HG03108 (cell line): Measurements from ENCODE around the gene CNIH1.
A peak's percentile ranks its signal among the peaks of the same experiment; 100 is the strongest.
"Not testable (repeated sequence)": the region's sequence is repeated elsewhere in the genome, so short reads cannot be mapped to it uniquely, and the experiment has no call there.

ENCODE experiments used
- ATAC-seq: cut with Tn5 transposase; IDR thresholded peaks from one replicate; pipeline ENCODE4 v1.9.1; 2021; ENCODE audit warnings: moderate library complexity; ENCODE audit not compliant: unreplicated experiment

Gene CNIH1

DNA sequence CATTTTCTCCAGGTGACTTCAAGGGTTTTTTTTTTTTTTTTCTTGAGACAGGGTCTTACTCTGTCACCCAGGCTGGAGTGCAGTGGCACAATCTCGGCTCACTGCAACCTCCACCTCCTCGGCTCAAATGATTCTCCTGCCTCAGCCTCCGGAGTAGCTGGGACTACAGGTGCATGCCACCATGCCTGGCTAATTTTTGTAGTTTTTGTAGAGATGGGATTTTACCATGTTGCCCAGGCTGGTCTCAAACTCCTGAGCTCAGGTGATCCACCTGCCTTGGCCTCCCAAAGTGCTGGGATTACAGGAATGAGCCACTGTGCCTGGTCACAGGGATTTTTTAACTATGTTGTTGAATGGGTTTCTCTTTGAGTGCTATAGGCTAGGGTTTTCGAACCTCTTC, 3.2 kb downstream of the CNIH1 start:
- not testable (repeated sequence) for ATAC-seq

DNA sequence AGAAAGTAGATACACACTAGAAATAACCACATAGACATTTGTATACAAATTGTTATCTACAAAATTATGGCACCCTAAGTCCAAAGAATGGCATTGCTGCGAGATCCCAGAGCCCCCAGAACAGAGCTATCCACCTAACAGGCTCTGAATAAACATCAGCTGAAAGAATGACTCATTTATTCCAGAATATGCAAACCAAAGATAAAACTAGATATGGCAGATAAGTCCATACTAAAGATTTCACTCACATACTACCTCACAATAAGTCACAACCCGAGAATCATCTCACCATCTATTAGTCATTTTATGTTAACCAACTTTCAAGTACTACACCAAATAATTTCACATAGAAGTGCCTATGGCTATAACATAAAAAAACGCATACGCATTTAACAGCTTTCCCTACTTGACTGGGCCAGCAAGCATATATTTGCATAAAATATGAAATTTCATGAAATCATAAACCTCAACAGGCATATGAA, 5.6 kb downstream of the CNIH1 start:
- peak; percentile 51 for ATAC-seq

DNA sequence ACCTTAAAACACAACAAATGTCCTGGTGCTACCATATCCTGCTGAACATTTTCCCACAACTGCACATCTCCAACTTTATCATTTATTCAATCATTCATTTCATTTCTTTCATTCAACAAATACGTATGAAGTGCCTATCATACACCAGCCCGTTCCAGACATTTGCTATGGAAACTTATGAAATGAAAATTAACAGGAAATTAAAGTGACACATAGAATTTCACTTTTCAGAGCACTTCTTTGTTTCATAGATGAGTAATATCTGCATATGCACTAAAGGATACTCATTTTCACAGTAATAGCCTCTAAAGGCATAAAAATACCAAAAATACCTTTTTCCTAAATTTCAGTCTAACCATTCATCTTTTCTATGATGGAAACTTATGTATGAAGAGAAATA, 12.6 kb downstream of the CNIH1 start:
- ATAC-seq: no peak

DNA sequence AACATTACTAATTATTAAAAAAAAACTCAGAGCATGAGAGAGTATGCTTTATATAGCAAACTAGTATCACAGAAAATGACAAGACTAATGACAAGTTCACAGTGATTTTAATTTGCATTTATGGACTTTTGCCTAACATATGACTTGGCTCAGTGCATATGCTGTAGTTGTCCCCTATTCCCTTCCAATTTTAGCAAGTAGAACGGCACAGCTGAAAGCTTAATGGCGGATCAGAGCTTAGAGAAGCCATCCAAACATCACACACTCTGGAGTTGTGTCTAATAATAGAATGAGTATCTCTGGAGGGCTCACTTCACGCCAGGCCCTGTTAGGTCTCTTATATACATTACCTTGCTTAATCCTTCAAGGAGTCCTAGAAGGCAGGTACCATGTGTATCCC, 13.3 kb downstream of the CNIH1 start:
- no peak for ATAC-seq

DNA sequence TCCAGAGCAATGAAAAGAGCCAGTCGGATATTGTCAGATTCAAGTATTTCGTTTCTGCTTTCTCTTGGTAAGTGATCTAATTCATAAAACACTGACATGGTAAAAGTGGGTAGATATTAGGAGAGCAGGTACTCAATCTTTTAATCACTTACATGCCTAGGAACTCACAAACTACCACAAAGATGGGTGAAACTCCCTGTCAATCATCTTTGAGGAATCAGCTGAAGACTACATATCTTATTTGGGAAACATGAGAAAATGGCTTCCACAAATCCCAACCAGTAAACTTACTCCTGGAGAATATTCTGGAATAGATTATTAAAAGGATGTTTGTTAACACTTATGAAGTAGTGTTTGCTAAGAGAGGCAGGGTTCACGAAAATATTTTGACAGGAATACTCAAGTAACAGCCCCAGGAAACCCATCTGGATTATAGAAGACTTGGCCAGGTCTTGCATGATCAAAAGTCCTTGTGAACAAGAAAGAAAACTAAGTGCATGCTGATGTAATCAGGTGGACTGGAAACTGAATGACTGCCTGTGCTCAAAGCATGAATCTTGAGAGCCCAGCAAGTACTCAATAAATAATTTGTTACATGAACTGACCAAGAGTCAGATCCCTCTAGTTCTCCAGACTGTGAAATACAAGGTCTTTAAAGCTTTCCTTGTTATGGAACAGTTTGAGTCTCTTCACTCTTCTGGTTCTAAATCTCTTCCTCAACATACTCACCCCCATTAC, 15.5 kb downstream of the CNIH1 start:
- ATAC-seq: no peak

DNA sequence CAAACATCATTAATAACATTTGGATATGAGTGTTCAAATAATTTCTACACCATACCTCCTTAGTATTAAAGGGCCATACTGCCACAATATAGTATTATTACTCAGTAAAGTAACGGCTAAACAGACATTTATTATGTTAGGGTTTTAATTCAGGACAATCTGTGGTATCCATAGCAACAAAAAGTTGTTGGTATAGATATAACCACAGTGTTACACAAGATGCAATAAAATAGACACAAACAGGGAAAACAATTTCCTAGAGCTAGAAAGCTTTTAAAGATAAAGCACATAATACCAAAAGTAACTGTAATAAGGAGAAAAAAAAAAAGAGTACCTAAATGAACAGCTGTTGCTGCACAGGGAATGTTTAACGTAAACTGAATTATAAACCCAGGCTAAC, 16.1 kb downstream of the CNIH1 start:
- ATAC-seq: no peak

DNA sequence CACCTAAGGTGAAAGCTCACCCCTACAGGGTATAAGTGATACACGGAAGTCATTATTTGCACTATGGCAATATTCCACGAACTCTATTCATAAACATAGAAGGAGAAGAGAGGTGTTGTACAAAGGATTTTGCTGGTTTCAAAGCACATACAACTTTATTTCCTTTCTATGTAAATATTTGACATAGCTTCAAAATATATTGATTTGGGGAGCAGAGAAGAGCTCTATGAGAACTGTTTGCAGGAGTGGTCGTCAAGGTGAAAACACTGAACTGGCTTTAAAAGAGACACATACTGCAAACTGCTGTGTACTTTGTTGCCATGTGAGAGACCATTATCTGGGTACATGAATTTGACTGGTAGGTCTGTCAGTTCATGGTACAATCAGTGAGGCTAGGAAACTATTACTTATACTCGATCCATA, 16.7 kb downstream of the CNIH1 start:
- no peak for ATAC-seq

DNA sequence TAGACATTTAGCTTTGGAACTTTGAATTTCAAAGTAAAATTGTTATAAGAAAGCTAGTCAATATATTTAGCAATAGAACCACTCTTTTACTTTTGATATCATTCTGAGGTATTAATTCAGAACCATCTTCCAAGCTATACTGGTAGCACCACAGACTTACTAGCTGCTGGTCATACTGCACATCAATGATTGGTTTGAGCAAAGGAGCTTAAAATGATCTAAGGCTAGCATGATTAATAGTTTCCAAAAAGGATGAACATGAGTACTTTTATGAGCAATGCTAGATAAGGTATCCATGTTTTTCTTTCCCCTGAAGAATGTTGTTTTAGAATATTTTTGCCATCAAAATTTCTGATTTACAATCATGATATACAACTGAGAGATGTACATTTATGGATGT, 17.2 kb downstream of the CNIH1 start:
- no peak for ATAC-seq

DNA sequence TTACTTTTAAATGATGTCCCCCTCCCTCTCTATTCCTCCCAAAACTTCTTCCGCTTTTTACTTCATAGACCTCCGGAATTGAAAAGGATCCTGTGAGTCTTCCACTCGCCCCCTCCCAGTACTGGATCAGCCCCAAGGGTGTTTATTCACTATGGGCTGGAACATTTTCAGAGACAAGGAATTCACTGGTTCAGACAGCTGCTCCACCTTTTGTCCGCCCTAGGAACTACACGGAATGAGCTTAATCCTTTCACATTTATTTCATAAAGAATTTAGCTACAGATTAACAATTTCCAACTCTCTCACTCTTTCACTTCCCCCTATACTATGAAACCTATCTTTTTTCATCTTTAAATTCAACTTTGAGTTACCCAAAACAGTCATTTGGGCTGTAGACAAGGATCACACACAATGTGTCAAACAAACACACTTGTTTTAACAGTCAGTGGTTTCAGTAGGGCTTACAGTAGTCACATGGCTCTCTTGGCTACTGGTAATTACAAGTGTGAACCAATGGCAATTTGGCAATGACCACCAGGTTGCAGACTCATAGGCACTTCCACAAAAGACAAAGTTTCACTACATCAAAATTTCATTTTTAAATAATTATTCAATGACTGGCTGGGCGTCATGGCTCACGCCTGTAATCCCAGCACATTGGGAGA, 20.6 kb downstream of the CNIH1 start:
- no peak for ATAC-seq

DNA sequence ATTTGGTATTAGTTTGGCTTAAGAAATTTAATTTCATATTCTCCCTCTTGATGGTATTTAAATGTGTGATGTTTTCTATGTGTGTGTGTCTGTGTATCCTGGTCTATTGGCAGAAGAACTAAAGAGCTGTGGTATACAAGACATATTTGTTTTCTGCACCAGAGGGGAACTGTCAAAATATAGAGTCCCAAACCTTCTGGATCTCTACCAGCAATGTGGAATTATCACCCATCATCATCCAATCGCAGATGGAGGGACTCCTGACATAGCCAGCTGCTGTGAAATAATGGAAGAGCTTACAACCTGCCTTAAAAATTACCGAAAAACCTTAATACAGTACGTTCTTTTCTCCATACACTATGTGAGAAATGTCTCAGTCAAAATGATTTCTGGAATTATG, 29.8 kb downstream of the CNIH1 start:
- no peak for ATAC-seq

DNA sequence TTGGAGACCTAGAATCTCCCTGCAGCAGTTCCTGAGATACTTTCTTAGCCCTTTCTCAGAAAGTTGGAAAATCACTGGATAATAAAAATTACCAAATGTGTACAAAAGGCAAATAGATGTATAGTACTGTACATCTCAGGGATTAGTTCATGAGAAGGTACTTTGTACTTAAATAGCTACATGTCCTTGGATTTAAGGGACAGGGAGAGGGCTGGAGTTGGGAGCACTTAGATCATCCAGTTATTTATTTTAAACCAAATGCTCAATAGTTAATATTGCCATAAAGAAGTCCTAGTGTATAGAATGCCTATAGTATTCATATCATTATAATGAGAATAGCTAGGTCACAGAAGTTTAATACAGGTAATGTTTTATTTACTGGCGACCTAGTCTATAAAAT, 31.0 kb downstream of the CNIH1 start:
- no peak for ATAC-seq

DNA sequence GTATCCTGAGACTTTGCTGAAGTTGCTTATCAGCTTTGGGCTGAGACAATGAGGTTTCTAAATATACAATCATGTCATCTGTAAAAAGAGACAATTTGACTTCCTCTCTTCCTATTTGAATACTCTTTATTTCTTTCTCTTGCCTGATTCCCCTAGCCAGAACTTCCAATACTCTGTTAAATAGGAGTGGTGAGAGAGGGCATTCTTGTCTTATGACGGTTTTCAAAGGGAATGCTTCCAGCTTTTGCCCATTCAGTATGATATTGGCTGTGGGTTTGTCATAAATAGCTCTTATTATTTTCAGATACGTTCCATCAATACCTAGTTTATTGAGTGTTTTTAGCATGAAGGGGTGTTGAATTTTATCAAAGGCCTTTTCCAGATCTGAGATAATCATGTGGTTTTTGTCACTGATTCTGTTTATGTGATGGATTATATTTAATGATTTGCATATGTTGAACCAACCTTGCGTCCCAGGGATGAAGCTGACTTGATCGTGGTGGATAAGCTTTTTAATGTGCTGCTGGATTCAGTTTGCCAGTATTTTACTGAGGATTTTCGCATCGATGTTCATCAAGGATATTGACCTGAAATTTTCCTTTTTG, 37.7 kb downstream of the CNIH1 start:
- ATAC-seq: not testable (repeated sequence)

DNA sequence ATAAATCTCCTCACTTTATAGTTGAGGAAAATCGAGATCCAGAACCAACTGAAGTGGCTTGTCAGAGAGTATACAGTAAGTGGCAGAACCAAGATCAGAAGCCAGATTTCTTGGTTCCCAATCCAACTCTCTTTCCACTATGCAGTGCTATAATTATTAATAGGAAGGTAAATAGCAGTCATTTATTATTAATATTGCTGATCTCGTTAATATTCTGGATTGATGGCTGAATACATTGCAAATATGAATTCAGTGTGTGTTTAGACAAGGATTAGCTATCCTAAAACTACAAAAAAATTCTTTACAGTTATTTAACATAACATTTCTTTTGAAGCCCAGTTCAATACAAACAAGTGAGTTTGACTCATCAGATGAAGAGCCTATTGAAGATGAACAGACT, 41.6 kb downstream of the CNIH1 start:
- ATAC-seq: no peak

DNA sequence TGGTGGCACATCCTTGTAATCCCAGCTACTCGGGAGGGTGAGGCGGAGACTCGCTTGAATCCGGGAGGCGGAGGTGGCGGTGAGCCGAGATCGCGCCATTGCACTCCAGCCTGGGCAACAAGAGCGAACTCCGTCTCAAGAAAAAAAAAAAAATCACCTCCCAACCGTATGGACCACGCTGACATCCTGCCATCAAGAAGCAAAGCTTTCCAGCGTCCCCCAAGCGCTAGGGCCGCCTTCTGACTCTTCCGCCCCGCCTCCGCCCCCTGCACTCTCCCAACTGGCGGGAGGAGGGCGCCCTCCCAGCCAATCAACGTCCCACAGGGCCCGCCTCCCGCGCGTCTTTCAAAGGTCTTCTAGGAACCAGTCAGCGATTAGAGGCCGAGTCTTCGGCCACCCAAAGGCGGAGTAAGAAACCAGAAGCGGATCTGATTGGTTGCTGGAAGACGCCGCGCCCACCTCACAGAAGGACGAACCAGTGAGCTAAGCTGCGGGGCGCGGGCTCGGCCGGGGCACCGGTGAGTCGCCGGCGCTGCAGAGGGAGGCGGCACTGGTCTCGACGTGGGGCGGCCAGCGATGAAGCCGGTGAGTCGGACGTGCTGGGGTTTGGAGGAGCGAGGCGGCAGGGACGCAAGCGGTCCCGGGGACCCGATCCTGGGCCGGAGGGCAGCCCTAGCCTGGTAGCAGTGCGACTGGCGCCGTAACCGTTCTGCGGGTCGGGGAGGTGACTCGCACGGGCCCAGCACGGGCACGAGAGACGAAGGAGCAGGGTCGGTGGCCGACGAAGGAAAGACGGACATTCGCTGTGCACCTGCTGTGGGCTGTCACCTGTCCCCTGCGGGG, 44.5 kb downstream of the CNIH1 start, which contains the start of gene CDKN3:
CDKN3 (plus strand) TSS at position 515 of the 843 bp plus-strand sequence; CDS start at position 577, 62 bp downstream.
- ATAC-seq: peak; percentile 98

DNA sequence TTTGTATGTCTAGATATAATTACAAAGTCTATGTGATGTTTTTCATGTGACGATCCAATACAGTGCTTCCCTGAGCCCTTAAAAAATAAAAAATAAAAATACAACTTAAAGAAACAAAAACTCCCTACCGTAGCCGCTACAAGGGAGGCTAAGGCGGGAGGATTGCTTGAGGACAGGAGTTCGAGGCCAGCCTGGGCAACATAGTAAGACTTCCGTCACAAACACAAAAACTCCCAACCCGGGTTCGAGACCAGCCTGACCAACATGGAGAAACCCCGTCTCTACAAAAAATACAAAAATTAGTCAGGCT, 45.0 kb downstream of the CNIH1 start:
- ATAC-seq: no peak

DNA sequence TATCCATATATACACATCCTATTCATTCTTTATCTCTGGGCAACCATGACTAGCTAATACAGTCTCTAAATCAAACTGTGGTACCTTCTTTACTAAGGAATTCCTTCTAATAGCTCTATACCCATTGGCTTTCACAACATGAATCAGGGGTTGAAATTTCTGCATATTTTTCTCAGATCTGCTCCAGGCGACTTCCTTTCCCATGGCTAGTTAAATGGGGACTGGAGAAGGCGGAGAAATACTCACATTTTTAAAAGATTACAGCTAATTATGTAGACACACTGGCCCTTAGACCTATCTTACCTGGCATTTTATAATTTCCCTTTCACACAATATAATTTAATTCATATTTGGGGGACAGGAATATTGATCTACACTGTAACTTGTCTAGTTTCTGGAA, 45.5 kb downstream of the CNIH1 start:
- ATAC-seq: no peak

DNA sequence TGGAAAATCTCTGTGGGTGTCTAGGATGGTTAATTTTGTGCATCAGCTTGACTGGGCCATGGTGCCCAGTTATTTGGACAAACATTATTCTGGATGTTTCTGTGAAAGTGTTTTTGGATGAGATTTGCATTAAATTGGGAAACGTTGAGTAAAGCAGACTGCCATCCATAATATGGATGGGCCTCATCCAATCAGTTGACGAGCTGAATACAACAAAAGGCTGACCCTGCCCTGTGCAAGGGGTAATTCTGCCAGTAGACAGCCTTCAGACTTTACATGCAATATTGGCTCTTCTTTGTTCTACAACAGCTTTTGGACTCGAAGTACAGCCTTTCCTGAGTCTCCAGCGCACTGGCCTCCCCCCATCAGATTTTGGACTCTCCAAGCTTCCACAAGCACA, 45.9 kb downstream of the CNIH1 start:
- ATAC-seq: no peak

DNA sequence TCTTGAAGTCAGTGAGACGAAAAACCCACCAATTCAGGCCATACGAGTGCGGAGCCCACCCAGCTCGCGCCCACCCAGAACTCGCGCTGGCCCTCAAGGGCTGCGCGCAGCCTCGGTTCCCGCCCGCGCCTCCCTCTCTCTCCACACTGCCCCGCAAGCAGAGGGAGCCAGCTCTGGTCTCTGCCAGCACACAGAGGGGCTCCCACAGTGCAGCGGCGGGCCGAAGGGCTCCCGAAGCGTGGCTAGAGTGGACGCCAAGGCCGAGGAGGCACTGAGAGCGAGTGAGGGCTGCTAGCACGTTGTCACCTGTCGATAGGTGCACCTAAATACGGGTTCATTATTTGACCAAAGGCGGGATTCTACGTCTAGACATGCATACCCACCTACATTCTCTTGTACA, 46.6 kb downstream of the CNIH1 start:
- no peak for ATAC-seq

DNA sequence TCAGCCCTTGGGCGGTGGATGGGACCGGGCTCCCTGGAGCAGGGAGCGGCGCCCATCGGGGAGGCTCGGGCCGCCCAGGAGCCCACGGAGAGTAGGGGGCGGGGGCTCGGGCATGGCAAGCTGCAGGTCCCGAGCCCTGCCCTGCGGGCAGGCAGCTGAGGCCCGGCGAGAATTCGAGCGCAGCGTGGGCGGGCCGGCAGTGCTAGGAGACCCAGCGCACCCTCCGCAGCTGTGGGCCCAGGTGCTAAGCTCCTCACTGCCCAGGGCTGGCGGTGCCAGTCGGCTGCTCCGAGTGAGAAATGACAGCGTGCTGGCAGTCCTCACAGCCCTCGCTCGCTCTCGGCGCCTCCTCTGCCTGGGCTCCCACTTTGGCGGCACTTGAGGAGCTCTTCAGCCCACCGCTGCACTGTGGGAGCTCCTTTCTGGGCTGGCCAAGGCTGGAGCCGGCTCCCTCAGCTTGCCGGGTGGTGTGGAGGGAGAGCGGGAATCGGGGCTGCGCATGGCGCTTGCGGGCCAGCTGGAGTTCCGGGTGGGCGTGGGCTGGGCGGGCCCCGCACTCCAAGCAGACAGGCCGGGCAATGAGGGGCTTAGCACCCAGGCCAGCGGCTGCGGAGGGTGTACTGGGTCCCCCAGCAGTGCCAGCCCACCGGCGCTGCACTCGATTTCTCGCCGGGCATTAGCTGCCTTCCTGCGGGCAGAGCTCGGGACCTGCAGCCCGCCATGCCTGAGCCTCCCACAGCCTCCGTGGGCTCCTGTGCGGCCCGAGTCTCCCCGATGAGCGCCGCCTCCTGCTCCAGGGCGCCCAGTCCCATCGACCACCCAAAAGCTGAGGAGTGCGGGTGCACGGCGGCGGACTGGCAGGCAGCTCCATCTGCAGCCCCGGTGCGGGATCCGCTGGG, 47.9 kb downstream of the CNIH1 start:
- ATAC-seq: not testable (repeated sequence)

DNA sequence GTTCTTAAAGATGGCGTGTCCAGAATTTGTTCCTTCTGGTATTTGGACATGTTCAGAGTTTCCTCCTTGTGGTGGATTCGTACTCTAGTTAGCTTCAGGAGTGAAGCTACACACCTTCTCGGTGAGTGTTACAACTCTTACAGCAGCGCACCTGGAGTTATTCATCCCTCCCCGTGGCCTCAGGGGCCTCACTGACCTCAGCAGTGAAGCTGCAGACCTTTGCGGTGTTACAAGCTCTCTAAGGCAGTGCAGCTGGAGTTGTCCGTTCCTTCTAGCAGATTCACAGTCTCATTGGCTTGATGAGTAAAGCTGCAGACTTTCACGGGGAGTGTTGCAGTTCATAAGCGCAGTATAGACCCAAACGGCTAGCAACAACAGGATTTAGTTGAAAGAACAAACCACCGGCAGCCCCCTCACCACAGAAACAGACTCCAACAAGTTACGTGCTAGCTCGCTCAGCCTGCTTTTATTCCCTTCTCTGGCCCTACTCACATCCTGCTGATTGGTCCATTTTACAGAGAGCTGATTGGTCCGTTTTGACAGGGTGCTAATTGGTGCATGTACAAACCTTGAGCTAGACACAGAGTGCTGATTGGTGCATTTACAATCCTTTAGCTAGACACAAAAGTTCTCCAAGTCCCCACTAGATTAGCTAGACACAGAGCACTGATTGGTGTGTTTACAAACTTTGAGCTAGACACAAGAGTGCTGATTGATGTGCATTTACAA, 48.9 kb downstream of the CNIH1 start:
- no peak for ATAC-seq
